CD14-positive monocyte (primary cell): ENCODE measurements around the gene OR8D2. TPM values are rescaled to one million over a fixed set of nuclear protein-coding genes. Genes with fewer than 3 reads are reported as not detected.

Experiments
- DNase-seq, 3 donors: peaks; one replicate each; pipeline ENCODE4 v3.0.0-alpha.2; 2011 to 2022
- H2AFZ ChIP-seq: 2 replicates; pipeline ENCODE4 v1.6.0; 2012; ENCODE audit warnings: mild to moderate bottlenecking, low read depth, low read length, inconsistent platforms; ENCODE audit not compliant: insufficient read depth, poor library complexity, severe bottlenecking
- H3K27ac ChIP-seq, 2 donors: 1 replicate in 1 of 2; 2 replicates in 1 of 2; pipeline ENCODE4 v1.5.1; 2012 to 2013; ENCODE audit warnings: low read length in 2 of 2, control low read depth in 1 of 2, inconsistent platforms in 1 of 2, low read depth in 1 of 2, mild to moderate bottlenecking in 1 of 2
- H3K27me3 ChIP-seq, 2 donors: one replicate each; pipeline versions ENCODE4 v1.6.0 to v1.6.1; 2011 to 2013; ENCODE audit warnings: low read length in 2 of 2; ENCODE audit not compliant: control insufficient read depth in 2 of 2, insufficient read depth in 2 of 2
- H3K36me3 ChIP-seq, 2 donors: replicated peaks in 1 of 2; 1 replicate in 1 of 2; 2 replicates in 1 of 2; pipeline versions ENCODE4 v1.5.1 to v1.6.1; 2012 to 2013; ENCODE audit warnings: low read length in 2 of 2, control low read depth in 1 of 2, inconsistent platforms in 1 of 2, mild to moderate bottlenecking in 1 of 2; ENCODE audit not compliant: insufficient read depth in 2 of 2, control insufficient read depth in 1 of 2
- H3K4me1 ChIP-seq, 2 donors: 1 replicate in 1 of 2; 2 replicates in 1 of 2; pipeline versions ENCODE4 v1.5.1 to v1.6.1; 2012 to 2013; ENCODE audit warnings: low read length in 2 of 2, control low read depth in 1 of 2, inconsistent platforms in 1 of 2, mild to moderate bottlenecking in 1 of 2, moderate library complexity in 1 of 2; ENCODE audit not compliant: insufficient read depth in 2 of 2, control insufficient read depth in 1 of 2
- H3K4me2 ChIP-seq: replicated peaks from 2 replicates; pipeline ENCODE3; 2012; ENCODE audit warnings: low read length, moderate library complexity, mild to moderate bottlenecking; ENCODE audit not compliant: poor library complexity, severe bottlenecking; ENCODE audit errors: extremely low read depth
- H3K4me3 ChIP-seq, 3 experiments: fragments of 200-600 bp in 1 of 3; sonication (generic) in 1 of 3; replicated peaks in 1 of 3; 1 replicate in 2 of 3; 2 replicates in 1 of 3; pipeline ENCODE4 v1.5.1; 2011 to 2013; ENCODE audit warnings: low read length in 3 of 3, mild to moderate bottlenecking in 3 of 3, control low read depth in 2 of 3, low read depth in 2 of 3, inconsistent platforms in 1 of 3, moderate library complexity in 1 of 3
- H3K79me2 ChIP-seq: 2 replicates; pipeline ENCODE4 v1.6.0; 2012; ENCODE audit warnings: mild to moderate bottlenecking, control low read depth, inconsistent platforms, low read length, moderate library complexity; ENCODE audit not compliant: insufficient read depth
- H3K9ac ChIP-seq: 2 replicates; pipeline ENCODE4 v1.6.0; 2017; ENCODE audit warnings: low read length, mild to moderate bottlenecking; ENCODE audit not compliant: insufficient read depth, poor library complexity, severe bottlenecking
- H3K9me3 ChIP-seq, 2 donors: replicated peaks in 1 of 2; 1 replicate in 1 of 2; 2 replicates in 1 of 2; pipeline versions ENCODE4 v1.5.1 to v1.6.1; 2012 to 2013; ENCODE audit warnings: low read length in 2 of 2, control low read depth in 1 of 2; ENCODE audit not compliant: control insufficient read depth in 1 of 2, insufficient read depth in 1 of 2
- H4K20me1 ChIP-seq: 2 replicates; pipeline ENCODE4 v1.6.0; 2012; ENCODE audit warnings: mild to moderate bottlenecking, low read length, control low read depth, moderate library complexity; ENCODE audit not compliant: insufficient read depth
- H3K27ac Mint-ChIP-seq, 7 donors: one replicate each; pipeline ENCODE4 v1.8.0; 2020; ENCODE audit warnings: mild to moderate bottlenecking in 7 of 7, mixed read lengths in 7 of 7, moderate library complexity in 6 of 7, inconsistent platforms in 2 of 7
- H3K27me3 Mint-ChIP-seq, 3 donors: one replicate each; pipeline ENCODE4 v1.8.0; 2021 to 2022; ENCODE audit warnings: low read depth in 3 of 3, mild to moderate bottlenecking in 3 of 3, mixed read lengths in 3 of 3, moderate library complexity in 3 of 3, inconsistent platforms in 1 of 3
- H3K36me3 Mint-ChIP-seq, 2 donors: one replicate each; pipeline ENCODE4 v1.8.0; 2020; ENCODE audit warnings: mixed read lengths in 2 of 2, inconsistent platforms in 1 of 2, mild to moderate bottlenecking in 1 of 2
- H3K4me1 Mint-ChIP-seq: one replicate; pipeline ENCODE4 v1.8.0; 2020; ENCODE audit warnings: mild to moderate bottlenecking, mixed read lengths
- H3K4me3 Mint-ChIP-seq, 2 donors: one replicate each; pipeline ENCODE4 v1.8.0; 2020; ENCODE audit warnings: mild to moderate bottlenecking in 2 of 2, mixed read lengths in 2 of 2, moderate library complexity in 1 of 2
- H3K9me3 Mint-ChIP-seq, 7 donors: one replicate each; pipeline ENCODE4 v1.8.0; 2020 to 2022; ENCODE audit warnings: mixed read lengths in 7 of 7, mild to moderate bottlenecking in 6 of 7, moderate library complexity in 6 of 7, inconsistent platforms in 2 of 7
- whole genome bisulfite sequencing: methylation state at CpG from one replicate; pipeline ENCODE4 v1.1.5; 2013; ENCODE audit warnings: missing lambda C conversion rate; ENCODE audit not compliant: insufficient coverage; 5-methylcytosine and 5-hydroxymethylcytosine counted together
- intact Hi-C, 2 donors: fragments of 100-400 bp; cut with micrococcal nuclease; formaldehyde crosslinking; loops; one replicate each; pipeline versions ENCODE4 v1.15.0 to v1.15.1; 2023
- polyA plus RNA-seq, 3 donors: library from polyadenylated mRNA; depleted of rRNA in 1 of 3; unstranded in 2 of 3; stranded (reverse) in 1 of 3; fragments of 300-500 nt in 2 of 3; fragments of >200 nt in 1 of 3; fragmentation: Illumina TruSeq in 2 of 3; gene quantifications; 1 replicate in 2 of 3; 2 replicates in 1 of 3; pipeline ENCODE4 v1.2.3, GENCODE V29; 2012 to 2021
- TF ChIP-seq, protein P1 (sequence below): fragments of 200-600 bp; IDR thresholded peaks from one replicate; pipeline ENCODE4 v1.8.0; 2022; ENCODE audit warnings: antibody characterized with exemption, mild to moderate bottlenecking

Gene OR8D2
- polyA plus RNA-seq, 3 donors = not detected

DNA sequence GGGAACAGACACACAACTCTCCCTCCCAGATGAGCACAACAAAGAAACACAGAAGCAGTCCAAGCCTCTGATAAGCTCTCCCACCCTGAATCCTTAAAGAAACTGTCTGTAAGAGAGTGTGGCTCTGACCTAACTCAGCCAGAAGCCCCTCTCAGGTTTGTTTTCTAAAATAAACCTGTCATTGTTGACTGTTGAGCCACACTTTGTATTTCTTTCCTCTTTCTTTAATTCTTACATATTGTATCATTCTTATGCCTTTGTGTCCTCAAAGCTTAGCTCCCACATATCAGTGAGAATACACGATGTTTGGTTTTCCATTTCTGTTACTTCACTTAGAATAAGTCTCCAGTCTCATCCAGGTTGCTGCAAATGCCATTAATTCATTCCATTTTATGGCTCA lies 7.8 kb upstream of the OR8D2 start:
- H3K4me1 Mint-ChIP-seq = peaks cover 27% of the 10 kb centered on the region
- Histone ChIP-seq H3K9me3 (no peaks in the 10 kb centered on the region), H3K9ac (no peak overlapping the region), H3K27me3 (no peaks in the 10 kb centered on the region), H3K27ac (no peak overlapping the region), H3K4me3 (no peak overlapping the region), H3K4me2 (no peak overlapping the region), H2AFZ (no peak overlapping the region), H3K36me3 (no peaks in the 10 kb centered on the region), H3K4me1 (peaks cover 27 to 34% of the 10 kb centered on the region in 2 donors), H3K79me2 (no peaks in the 10 kb centered on the region), H4K20me1 (no peaks in the 10 kb centered on the region)
- no CpG with 5 or more reads among the region's 1 CpG for WGBS
- TF ChIP-seq, protein P1, sequence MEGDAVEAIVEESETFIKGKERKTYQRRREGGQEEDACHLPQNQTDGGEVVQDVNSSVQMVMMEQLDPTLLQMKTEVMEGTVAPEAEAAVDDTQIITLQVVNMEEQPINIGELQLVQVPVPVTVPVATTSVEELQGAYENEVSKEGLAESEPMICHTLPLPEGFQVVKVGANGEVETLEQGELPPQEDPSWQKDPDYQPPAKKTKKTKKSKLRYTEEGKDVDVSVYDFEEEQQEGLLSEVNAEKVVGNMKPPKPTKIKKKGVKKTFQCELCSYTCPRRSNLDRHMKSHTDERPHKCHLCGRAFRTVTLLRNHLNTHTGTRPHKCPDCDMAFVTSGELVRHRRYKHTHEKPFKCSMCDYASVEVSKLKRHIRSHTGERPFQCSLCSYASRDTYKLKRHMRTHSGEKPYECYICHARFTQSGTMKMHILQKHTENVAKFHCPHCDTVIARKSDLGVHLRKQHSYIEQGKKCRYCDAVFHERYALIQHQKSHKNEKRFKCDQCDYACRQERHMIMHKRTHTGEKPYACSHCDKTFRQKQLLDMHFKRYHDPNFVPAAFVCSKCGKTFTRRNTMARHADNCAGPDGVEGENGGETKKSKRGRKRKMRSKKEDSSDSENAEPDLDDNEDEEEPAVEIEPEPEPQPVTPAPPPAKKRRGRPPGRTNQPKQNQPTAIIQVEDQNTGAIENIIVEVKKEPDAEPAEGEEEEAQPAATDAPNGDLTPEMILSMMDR = no peak
- H3K9me3 Mint-ChIP-seq = no peaks in the 10 kb centered on the region
- peak overlapping the region in 1 of 7 donors; percentile 57 for H3K27ac Mint-ChIP-seq
- H3K4me3 Mint-ChIP-seq = no peak overlapping the region
- H3K36me3 Mint-ChIP-seq = no peaks in the 10 kb centered on the region
- intact Hi-C loops = no loop called here
- no peak for DNase-seq
- peaks cover 0 to 3% (median 0%) of the 10 kb centered on the region in 3 donors for H3K27me3 Mint-ChIP-seq

DNA sequence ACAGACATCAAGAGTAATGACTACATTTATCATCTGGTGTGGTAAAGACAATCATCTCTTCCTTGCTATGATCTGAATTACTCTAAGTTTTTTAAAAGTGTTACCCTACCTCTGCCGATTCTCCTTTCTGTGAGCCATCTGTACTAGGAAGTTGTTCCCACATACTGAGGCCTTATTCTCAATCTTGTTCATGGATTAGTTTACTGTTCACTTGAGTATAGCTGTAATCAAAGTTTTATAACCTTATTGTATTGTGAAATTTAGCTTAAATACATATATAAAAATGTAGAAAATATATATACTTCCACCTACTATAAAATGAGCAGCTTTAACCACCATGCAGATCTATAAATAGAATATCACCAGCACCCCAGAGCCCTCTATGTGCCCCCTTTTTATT lies 2.4 kb upstream of the OR8D2 start:
- Histone ChIP-seq H3K4me1 (peaks cover 0 to 7% of the 10 kb centered on the region in 2 donors), H2AFZ (no peak overlapping the region), H3K27me3 (no peaks in the 10 kb centered on the region), H4K20me1 (no peaks in the 10 kb centered on the region), H3K27ac (no peak overlapping the region), H3K4me3 (no peak overlapping the region), H3K9ac (no peak overlapping the region), H3K36me3 (no peaks in the 10 kb centered on the region), H3K79me2 (no peaks in the 10 kb centered on the region), H3K9me3 (no peaks in the 10 kb centered on the region), H3K4me2 (no peak overlapping the region)
- Mint-ChIP-seq H3K36me3 (no peaks in the 10 kb centered on the region), H3K4me3 (no peak overlapping the region), H3K4me1 (peaks cover 3% of the 10 kb centered on the region), H3K27me3 (peaks cover 0 to 1% (median 1%) of the 10 kb centered on the region in 3 donors), H3K9me3 (no peaks in the 10 kb centered on the region), H3K27ac (no peak overlapping the region)
- DNase-seq = no peak
- no CpG with 5 or more reads among the region's 1 CpG for WGBS
- TF ChIP-seq, protein P1 = no peak
- intact Hi-C loops = no loop called here
